Measurements from ENCODE around the gene TMEM192. TPM values are rescaled to one million over a fixed set of nuclear protein-coding genes. Genes with fewer than 3 reads are reported as not detected.
A peak's percentile ranks its signal among the peaks of the same experiment; 100 is the strongest.

Gene TMEM192
- total and polyA plus RNA-seq, 2 experiments from 2014 or later: 6.9 to 10.8 TPM

GRCh38 chr4:165133150-165133549 lies 20.5 kb upstream of the TMEM192 start:
- Histone ChIP-seq H3K79me2 (replicated peaks; ENCODE audit: insufficient read depth) (no peaks in the 10 kb centered on the region), H3K4me1 (ENCODE audit: insufficient read depth) (no peaks in the 10 kb centered on the region), H3K4me2 (no peak overlapping the region), H4K20me1 (replicated peaks; ENCODE audit: insufficient read depth) (no peaks in the 10 kb centered on the region), H3K4me3 (no peak overlapping the region), H3K9me2 (ENCODE audit: insufficient read depth) (no peaks in the 10 kb centered on the region), H3K27me3 (ENCODE audit: insufficient read depth) (no peaks in the 10 kb centered on the region), H2AFZ (no peak overlapping the region), H3K27ac (ENCODE audit: low read depth) (no peak overlapping the region), H3K36me3 (ENCODE audit: insufficient read depth) (no peaks in the 10 kb centered on the region), H3F3A (replicated peaks; ENCODE audit: low read depth) (no peaks in the 10 kb centered on the region)
- no peaks in the 10 kb centered on the region for H3K9me3 Mint-ChIP-seq
- ATAC-seq (no peak), DNase-seq (ENCODE audit: low spot score) (no peak)
- H3K4me3 Mint-ChIP-seq: no peak overlapping the region
- no peaks in the 10 kb centered on the region for H3K4me1 Mint-ChIP-seq
- no peaks in the 10 kb centered on the region for H3K27me3 Mint-ChIP-seq (ENCODE audit: insufficient read depth, low read depth, poor library complexity)
- H3K27ac Mint-ChIP-seq: no peak overlapping the region
- no peaks in the 10 kb centered on the region for H3K36me3 Mint-ChIP-seq (ENCODE audit: low read depth)
- no peak for TF ChIP-seq ZNF114 (CRISPR knock-in tag; IDR thresholded peaks at IDR 0.05)
- no peak for TF ChIP-seq ZNF331 (CRISPR knock-in tag; IDR thresholded peaks at IDR 0.05; ENCODE audit: low read depth)
- no peak for TF ChIP-seq CTCF (conservative IDR thresholded peaks at IDR 0.05; ENCODE audit: low read depth in 2 of 2)
- no peak for TF ChIP-seq STAT1 (IDR thresholded peaks at IDR 0.05; ENCODE audit: unreplicated experiment)

- no peaks in the 10 kb centered on the region for H3K4me1 ChIP-seq (ENCODE audit: insufficient read depth)
- no peak overlapping the region for H3K4me2 ChIP-seq
- no peaks in the 10 kb centered on the region for H3K79me2 ChIP-seq (replicated peaks; ENCODE audit: insufficient read depth)
- Mint-ChIP-seq H3K4me1 (no peaks in the 10 kb centered on the region), H3K27ac (peak overlapping the region; percentile 43; the same call in 1 of the 2 replicates), H3K36me3 (ENCODE audit: low read depth) (no peaks in the 10 kb centered on the region), H3K4me3 (no peak overlapping the region), H3K9me3 (no peaks in the 10 kb centered on the region), H3K27me3 (ENCODE audit: insufficient read depth, low read depth, poor library complexity) (peaks cover 1% of the 10 kb centered on the region)
- peak; percentile 90 to 100 for TF ChIP-seq CTCF (conservative IDR thresholded peaks at IDR 0.05; ENCODE audit: low read depth in 2 of 2)
- TF ChIP-seq REST (IDR thresholded peaks at IDR 0.05; ENCODE audit: unreplicated experiment): no peak
- peak; percentile 88 for ATAC-seq
- H3F3A ChIP-seq (replicated peaks; ENCODE audit: low read depth): no peaks in the 10 kb centered on the region
- no peak overlapping the region for H3K27ac ChIP-seq (ENCODE audit: low read depth)
- H3K4me3 ChIP-seq: no peak overlapping the region
- no peaks in the 10 kb centered on the region for H3K27me3 ChIP-seq (ENCODE audit: insufficient read depth)
- H3K9me2 ChIP-seq (ENCODE audit: insufficient read depth): no peaks in the 10 kb centered on the region
- no peaks in the 10 kb centered on the region for H3K36me3 ChIP-seq (ENCODE audit: insufficient read depth)
- peak; percentile 84 for DNase-seq (ENCODE audit: low spot score)
- no peaks in the 10 kb centered on the region for H4K20me1 ChIP-seq (replicated peaks; ENCODE audit: insufficient read depth)
- H2AFZ ChIP-seq: peak overlapping the region; percentile 76; the same call in 1 of the 2 replicates
Observed at GRCh38 chr4:165131247-165131832, 18.7 kb upstream of the TMEM192 start.

All from GM23338 (cell line).